Measurements from ENCODE around the gene PLXNB3.

PLXNB3 gene

DNA sequence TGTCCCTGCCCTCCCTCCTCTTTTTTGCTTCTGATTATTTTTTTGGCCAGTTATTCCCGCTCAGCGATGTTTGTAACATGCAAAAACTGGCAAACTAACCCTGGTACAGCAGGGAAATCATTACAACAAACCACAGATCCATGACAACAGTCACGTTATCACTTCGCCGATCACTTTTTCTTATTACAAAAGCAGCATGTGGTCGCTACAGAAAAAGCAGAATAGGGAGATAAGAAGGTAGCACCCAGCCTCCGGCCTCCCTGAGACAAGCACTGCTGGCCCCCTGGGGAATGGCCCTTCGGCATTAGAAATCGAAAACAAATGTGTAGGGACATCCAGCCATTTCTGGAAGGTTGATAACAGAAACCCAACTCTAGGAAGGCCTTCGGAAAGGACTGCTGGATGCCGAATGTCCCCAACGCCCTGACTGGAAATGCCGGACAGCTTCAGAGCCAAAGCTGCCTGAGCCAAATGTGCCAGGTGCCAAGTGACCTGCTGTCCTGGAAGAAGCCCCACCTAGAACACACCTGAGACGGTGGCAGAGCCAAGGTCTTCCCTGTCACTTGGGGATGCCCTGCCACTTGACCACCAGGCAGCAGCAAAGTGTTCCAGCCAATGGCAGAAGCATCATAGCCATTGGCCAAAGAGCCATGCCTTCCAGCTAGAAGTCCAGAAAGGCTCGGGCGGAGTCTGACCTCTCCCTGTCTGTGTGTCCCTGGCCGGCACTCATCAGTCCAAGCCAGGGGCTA, 27.2 kb downstream of the PLXNB3 start:
- DNase-seq (ENCODE audit: low read depth) = no peak
- TF ChIP-seq CTCF (IDR thresholded peaks at IDR 0.05; ENCODE audit: low read length, missing control alignments) = no peak

DNA sequence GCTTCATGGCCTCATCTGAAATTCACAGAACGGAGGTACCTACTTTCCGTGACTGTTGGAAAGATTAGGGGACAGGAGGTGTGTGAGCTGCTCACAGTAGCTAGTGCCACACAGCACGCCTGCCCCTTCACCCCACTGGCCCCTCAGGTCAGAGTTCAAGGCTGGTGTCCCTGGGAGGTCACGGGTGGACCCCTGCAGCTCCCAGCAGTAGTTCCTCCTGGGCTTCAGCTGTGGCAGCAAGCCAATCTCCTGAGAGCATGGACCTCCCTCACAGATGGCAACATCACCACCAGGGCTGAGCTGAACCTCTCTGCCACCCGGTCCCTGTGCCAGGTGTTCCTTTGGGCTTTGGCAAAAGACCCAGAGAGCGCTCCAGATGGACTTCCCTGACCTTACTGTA, 28.3 kb downstream of the PLXNB3 start:
- no peak overlapping the region for H3K4me3 ChIP-seq (replicated peaks; ENCODE audit: low read depth, low read length)
- TF ChIP-seq CTCF (IDR thresholded peaks at IDR 0.05; ENCODE audit: low read length, missing control alignments) = no peak
- no peak for DNase-seq (ENCODE audit: low read depth)

More for the DNA sequence above, 27.2 kb downstream of the PLXNB3 start:
- H3K4me3 ChIP-seq (replicated peaks; ENCODE audit: low read depth, low read length) = no peak overlapping the region

GRCh38 chrX:153793291-153793690, 29.2 kb downstream of the PLXNB3 start:
- DNase-seq (ENCODE audit: low read depth) = no peak
- TF ChIP-seq CTCF (IDR thresholded peaks at IDR 0.05; ENCODE audit: low read length, missing control alignments) = no peak
- H3K4me3 ChIP-seq (replicated peaks; ENCODE audit: low read depth, low read length) = peak overlapping the region; percentile 77

DNA sequence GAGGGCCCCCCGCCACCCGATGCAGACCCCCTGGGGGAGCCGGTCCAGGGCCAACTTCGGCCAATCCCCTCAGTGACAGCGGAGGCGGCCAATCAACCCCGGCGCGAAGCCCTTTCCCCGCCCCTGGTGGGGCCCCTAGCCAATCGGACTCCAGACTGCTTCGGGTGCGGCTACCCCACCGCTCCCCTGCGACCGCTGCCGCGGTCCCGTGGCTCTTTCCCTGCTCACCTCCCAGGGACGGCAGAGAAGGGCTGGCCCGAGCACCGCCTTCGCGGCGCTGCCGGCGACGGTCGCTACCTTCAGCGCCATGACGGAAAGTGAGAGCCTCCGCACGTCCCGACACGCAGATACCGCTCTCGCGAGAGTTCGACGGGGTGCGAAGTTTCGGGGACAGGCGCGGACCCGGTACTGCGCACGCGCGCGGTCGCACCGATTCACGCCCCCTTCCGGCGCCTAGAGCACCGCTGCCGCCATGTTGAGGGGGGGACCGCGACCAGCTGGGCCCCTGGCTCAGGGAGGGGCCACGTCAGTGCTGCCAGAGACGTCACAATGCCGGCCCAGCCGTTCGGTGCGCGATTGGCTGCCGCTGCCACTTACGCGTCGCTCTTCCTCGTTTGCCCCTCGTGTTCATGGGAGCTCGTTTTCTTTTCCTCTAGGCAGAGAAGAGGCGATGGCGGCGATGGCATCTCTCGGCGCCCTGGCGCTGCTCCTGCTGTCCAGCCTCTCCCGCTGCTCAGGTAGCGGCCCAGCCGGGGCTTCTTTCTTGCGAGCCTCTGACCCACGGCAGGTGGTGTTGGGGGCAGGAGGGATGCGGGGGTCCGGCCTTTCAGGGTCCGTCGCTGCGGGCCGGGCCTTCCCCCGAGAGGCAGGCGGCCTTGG, 30.2 kb downstream of the PLXNB3 start, which contains the start of the genes IDH3G and SSR4:
Gene IDH3G (minus strand): TSS at position 358 of the 879 bp plus-strand sequence. CDS start 49 bp downstream, at position 309.
Gene SSR4 (plus strand): TSS at position 651 of the 879 bp plus-strand sequence. CDS start 20 bp downstream, at position 671.
- peak within 1 kb of the TSS; percentile 77 for H3K4me3 ChIP-seq (replicated peaks; ENCODE audit: low read depth, low read length)
- peak; percentile 96 for DNase-seq (ENCODE audit: low read depth)
- no peak for TF ChIP-seq CTCF (IDR thresholded peaks at IDR 0.05; ENCODE audit: low read length, missing control alignments)

DNA sequence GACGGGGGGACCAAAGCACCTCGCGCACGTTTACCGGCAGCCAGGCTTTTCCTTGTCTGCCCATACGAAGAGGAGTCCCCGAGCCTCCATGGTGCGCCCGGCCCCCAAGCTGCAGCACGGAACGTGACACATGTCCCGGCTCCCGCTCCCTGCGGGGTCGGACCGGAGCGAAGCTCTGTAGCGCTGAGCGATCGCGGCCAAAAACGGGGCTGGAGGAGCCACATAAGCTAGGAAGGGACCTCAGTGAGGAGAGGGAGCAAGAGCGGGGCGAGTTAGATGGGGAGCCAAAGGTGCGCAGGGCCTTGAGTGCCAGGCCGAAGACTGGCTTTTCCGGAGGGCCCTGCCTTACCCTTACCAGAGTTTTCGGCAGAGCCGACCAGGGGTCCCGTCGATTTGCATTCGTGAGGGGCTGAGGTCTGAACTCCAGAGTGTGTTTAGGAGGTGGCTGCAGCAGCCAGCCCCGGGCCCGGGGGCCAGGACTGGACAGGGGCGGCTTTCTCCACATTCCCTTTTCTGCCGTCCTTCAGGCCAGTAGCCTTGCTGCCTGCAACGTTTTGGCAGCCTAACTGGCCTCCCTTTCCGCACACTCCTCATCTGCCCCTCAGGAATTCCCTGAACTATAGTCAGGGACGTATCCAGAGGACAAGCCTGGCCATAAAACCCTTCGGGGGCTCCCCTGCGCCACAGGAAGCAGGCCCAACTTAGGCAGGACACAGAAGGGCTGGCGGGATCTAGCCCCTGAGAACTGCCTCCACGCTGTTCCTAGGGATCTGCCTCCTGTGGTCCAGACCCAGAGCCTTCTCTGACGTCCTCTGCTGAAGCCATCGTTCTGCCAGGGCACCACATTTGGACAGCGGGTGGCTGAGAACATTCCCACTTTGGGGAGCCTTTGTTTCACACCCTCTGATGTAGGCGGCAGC, 31.1 kb downstream of the PLXNB3 start:
- TF ChIP-seq CTCF (IDR thresholded peaks at IDR 0.05; ENCODE audit: low read length, missing control alignments) = no peak
- peak; percentile 7 for DNase-seq (ENCODE audit: low read depth)
- H3K4me3 ChIP-seq (replicated peaks; ENCODE audit: low read depth, low read length) = peak overlapping the region; percentile 77

DNA sequence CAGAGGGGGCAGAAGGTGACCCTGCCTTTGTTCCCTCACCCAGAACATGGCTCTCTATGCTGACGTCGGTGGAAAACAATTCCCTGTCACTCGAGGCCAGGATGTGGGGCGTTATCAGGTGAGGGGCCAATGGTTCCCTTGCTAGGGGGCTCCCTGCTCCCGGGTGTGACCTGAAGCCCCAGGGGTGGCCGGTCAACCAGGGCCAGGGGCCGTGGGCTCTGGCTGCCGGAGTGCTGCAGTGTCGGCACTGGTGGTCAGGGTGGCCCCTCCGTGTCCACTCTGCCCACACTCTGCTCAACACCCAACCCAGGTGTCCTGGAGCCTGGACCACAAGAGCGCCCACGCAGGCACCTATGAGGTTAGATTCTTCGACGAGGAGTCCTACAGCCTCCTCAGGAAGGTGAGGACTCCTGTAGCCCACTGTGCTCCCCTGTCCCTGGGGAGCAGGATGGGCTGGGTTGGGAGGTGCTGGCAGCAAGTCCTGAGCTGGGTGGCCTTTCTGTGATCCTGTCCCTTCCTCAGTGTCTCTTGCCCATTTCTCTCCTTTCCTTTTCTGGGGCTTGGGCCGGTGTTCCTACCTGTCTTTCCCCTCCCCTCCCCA, 33.5 kb downstream of the PLXNB3 start:
- no peak overlapping the region for H3K4me3 ChIP-seq (replicated peaks; ENCODE audit: low read depth, low read length)
- no peak for DNase-seq (ENCODE audit: low read depth)
- no peak for TF ChIP-seq CTCF (IDR thresholded peaks at IDR 0.05; ENCODE audit: low read length, missing control alignments)
